ENCODE results near the gene GREM2. TPM values are rescaled to one million over a fixed set of nuclear protein-coding genes. Genes with fewer than 3 reads are reported as not detected.

GREM2 gene
- total and polyA plus RNA-seq, 2 experiments from 2014 or later = 0.18 to 0.21 TPM

- Mint-ChIP-seq H3K9me3 (no peaks in the 10 kb centered on the region), H3K4me1 (peaks cover 17% of the 10 kb centered on the region), H3K36me3 (ENCODE audit: low read depth) (no peaks in the 10 kb centered on the region), H3K27ac (no peak overlapping the region; the same call in 1 of the 2 replicates), H3K4me3 (no peak overlapping the region), H3K27me3 (ENCODE audit: insufficient read depth, low read depth, poor library complexity) (no peaks in the 10 kb centered on the region)
- no peaks in the 10 kb centered on the region for H4K20me1 ChIP-seq (replicated peaks; ENCODE audit: insufficient read depth)
- no peaks in the 10 kb centered on the region for H3K4me1 ChIP-seq (ENCODE audit: insufficient read depth)
- DNase-seq (ENCODE audit: low spot score) = no peak
- H3F3A ChIP-seq (replicated peaks; ENCODE audit: low read depth) = no peaks in the 10 kb centered on the region
- no peaks in the 10 kb centered on the region for H3K79me2 ChIP-seq (replicated peaks; ENCODE audit: insufficient read depth)
- no peaks in the 10 kb centered on the region for H3K27me3 ChIP-seq (ENCODE audit: insufficient read depth)
- no peak overlapping the region for H3K4me2 ChIP-seq
- H3K36me3 ChIP-seq (ENCODE audit: insufficient read depth) = no peaks in the 10 kb centered on the region
- TF ChIP-seq POLR2AphosphoS5 (IDR thresholded peaks at IDR 0.05; ENCODE audit: low read depth) (no peak), STAT1 (IDR thresholded peaks at IDR 0.05; ENCODE audit: unreplicated experiment) (no peak), JUNB (IDR thresholded peaks at IDR 0.05; ENCODE audit: unreplicated experiment) (no peak), ZNF331 (CRISPR knock-in tag; IDR thresholded peaks at IDR 0.05; ENCODE audit: low read depth) (no peak), EZH2phosphoT487 (IDR thresholded peaks at IDR 0.05; ENCODE audit: unreplicated experiment) (no peak), CREB1 (CRISPR knock-in tag; IDR thresholded peaks at IDR 0.05; ENCODE audit: low read depth) (no peak), CTCF (conservative IDR thresholded peaks at IDR 0.05; ENCODE audit: low read depth in 2 of 2) (no peak), REST (IDR thresholded peaks at IDR 0.05; ENCODE audit: unreplicated experiment) (no peak), ETS1 (IDR thresholded peaks at IDR 0.05) (no peak), EZH2 (IDR thresholded peaks at IDR 0.05; ENCODE audit: low read depth, unreplicated experiment) (no peak), ZNF114 (CRISPR knock-in tag; IDR thresholded peaks at IDR 0.05) (no peak), NANOG (IDR thresholded peaks at IDR 0.05; ENCODE audit: borderline replicate concordance) (no peak)
- TF ChIP-seq, protein P1, sequence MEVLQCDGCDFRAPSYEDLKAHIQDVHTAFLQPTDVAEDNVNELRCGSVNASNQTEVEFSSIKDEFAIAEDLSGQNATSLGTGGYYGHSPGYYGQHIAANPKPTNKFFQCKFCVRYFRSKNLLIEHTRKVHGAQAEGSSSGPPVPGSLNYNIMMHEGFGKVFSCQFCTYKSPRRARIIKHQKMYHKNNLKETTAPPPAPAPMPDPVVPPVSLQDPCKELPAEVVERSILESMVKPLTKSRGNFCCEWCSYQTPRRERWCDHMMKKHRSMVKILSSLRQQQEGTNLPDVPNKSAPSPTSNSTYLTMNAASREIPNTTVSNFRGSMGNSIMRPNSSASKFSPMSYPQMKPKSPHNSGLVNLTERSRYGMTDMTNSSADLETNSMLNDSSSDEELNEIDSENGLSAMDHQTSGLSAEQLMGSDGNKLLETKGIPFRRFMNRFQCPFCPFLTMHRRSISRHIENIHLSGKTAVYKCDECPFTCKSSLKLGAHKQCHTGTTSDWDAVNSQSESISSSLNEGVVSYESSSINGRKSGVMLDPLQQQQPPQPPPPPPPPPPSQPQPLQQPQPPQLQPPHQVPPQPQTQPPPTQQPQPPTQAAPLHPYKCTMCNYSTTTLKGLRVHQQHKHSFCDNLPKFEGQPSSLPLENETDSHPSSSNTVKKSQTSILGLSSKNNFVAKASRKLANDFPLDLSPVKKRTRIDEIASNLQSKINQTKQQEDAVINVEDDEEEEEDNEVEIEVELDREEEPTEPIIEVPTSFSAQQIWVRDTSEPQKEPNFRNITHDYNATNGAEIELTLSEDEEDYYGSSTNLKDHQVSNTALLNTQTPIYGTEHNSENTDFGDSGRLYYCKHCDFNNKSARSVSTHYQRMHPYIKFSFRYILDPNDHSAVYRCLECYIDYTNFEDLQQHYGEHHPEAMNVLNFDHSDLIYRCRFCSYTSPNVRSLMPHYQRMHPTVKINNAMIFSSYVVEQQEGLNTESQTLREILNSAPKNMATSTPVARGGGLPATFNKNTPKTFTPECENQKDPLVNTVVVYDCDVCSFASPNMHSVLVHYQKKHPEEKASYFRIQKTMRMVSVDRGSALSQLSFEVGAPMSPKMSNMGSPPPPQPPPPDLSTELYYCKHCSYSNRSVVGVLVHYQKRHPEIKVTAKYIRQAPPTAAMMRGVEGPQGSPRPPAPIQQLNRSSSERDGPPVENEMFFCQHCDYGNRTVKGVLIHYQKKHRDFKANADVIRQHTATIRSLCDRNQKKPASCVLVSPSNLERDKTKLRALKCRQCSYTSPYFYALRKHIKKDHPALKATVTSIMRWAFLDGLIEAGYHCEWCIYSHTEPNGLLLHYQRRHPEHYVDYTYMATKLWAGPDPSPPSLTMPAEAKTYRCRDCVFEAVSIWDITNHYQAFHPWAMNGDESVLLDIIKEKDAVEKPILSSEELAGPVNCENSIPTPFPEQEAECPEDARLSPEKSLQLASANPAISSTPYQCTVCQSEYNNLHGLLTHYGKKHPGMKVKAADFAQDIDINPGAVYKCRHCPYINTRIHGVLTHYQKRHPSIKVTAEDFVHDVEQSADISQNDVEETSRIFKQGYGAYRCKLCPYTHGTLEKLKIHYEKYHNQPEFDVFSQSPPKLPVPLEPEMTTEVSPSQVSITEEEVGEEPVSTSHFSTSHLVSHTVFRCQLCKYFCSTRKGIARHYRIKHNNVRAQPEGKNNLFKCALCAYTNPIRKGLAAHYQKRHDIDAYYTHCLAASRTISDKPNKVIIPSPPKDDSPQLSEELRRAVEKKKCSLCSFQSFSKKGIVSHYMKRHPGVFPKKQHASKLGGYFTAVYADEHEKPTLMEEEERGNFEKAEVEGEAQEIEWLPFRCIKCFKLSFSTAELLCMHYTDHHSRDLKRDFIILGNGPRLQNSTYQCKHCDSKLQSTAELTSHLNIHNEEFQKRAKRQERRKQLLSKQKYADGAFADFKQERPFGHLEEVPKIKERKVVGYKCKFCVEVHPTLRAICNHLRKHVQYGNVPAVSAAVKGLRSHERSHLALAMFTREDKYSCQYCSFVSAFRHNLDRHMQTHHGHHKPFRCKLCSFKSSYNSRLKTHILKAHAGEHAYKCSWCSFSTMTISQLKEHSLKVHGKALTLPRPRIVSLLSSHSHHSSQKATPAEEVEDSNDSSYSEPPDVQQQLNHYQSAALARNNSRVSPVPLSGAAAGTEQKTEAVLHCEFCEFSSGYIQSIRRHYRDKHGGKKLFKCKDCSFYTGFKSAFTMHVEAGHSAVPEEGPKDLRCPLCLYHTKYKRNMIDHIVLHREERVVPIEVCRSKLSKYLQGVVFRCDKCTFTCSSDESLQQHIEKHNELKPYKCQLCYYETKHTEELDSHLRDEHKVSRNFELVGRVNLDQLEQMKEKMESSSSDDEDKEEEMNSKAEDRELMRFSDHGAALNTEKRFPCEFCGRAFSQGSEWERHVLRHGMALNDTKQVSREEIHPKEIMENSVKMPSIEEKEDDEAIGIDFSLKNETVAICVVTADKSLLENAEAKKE (CRISPR knock-in tag; IDR thresholded peaks at IDR 0.05) = no peak
- H3K9me2 ChIP-seq (ENCODE audit: insufficient read depth) = no peaks in the 10 kb centered on the region
- H2AFZ ChIP-seq = no peak overlapping the region
- no peak overlapping the region for H3K4me3 ChIP-seq
- no peak for ATAC-seq
- no peak overlapping the region for H3K27ac ChIP-seq (ENCODE audit: low read depth)
These were observed 149.1 kb downstream of the GREM2 start for GRCh38 chr1:240462766-240463395.
